Caco-2 (cell line): ENCODE measurements around the gene JAML. TPM values are rescaled to one million over a fixed set of nuclear protein-coding genes. Genes with fewer than 3 reads are reported as not detected.

Experiments
- BruUV-seq: library from RNA; stranded (reverse); fragments of 400-500 nt; replicated peaks from 2 replicates; lab custom pipeline; 2021; lab: Mats Ljungman, UMichigan
- CTCF ChIA-PET: fragments of 300-600 bp; sonication (Branson Sonifier 250); formaldehyde crosslinking; loops from one replicate; lab custom pipeline; 2022; ENCODE audit warnings: antibody characterized with exemption; lab: Charles Lee
- POLR2A ChIA-PET: fragments of 300-600 bp; sonication (Branson Sonifier 250); formaldehyde crosslinking; loops from one replicate; lab custom pipeline; 2022; ENCODE audit warnings: antibody characterized with exemption; lab: Charles Lee
- DNase-seq, 2 experiments: peaks; one replicate each; pipeline versions ENCODE4 v3.0.0 to v3.0.0-alpha.2; 2020 to 2022
- H3K27me3 ChIP-seq: replicated peaks from 2 replicates; pipeline ENCODE4 v1.6.0; 2011; ENCODE audit warnings: low read length; ENCODE audit not compliant: control insufficient read depth, insufficient read depth
- H3K36me3 ChIP-seq: 2 replicates; pipeline ENCODE4 v1.5.1; 2011; ENCODE audit warnings: low read length; ENCODE audit not compliant: control insufficient read depth, insufficient read depth
- H3K4me1 ChIP-seq: fragments of 250-450 bp; sonication (Bioruptor Pico); 2 replicates; pipeline ENCODE4 v1.5.1; 2020; ENCODE audit warnings: mild to moderate bottlenecking
- H3K4me3 ChIP-seq: 2 replicates; pipeline ENCODE4 v1.5.1; 2011; ENCODE audit warnings: low read depth, mild to moderate bottlenecking, control low read depth, low read length
- H3K9me3 ChIP-seq: fragments of 250-450 bp; sonication (Bioruptor Pico); 2 replicates; pipeline ENCODE4 v1.5.1; 2020; ENCODE audit warnings: mild to moderate bottlenecking, moderate library complexity
- H3K27ac Mint-ChIP-seq: one replicate; pipeline ENCODE4 v1.8.0; 2022; ENCODE audit warnings: mixed read lengths; ENCODE audit not compliant: unreplicated experiment
- H3K27me3 Mint-ChIP-seq: one replicate; pipeline ENCODE4 v1.8.0; 2022; ENCODE audit warnings: mixed read lengths; ENCODE audit not compliant: insufficient read depth, unreplicated experiment
- H3K36me3 Mint-ChIP-seq: one replicate; pipeline ENCODE4 v1.8.0; 2022; ENCODE audit warnings: mild to moderate bottlenecking, mixed read lengths; ENCODE audit not compliant: insufficient read depth, unreplicated experiment
- H3K4me1 Mint-ChIP-seq: one replicate; pipeline ENCODE4 v1.8.0; 2022; ENCODE audit warnings: low read depth, mixed read lengths; ENCODE audit not compliant: unreplicated experiment
- H3K4me3 Mint-ChIP-seq: one replicate; pipeline ENCODE4 v1.8.0; 2022; ENCODE audit warnings: mild to moderate bottlenecking, moderate library complexity, mixed read lengths; ENCODE audit not compliant: unreplicated experiment
- H3K9me3 Mint-ChIP-seq: one replicate; pipeline ENCODE4 v1.8.0; 2022; ENCODE audit warnings: mixed read lengths; ENCODE audit not compliant: unreplicated experiment
- intact Hi-C: fragments of 100-400 bp; cut with micrococcal nuclease; formaldehyde crosslinking; loops from one replicate; pipeline ENCODE4 v1.10.0; 2022; ENCODE audit not compliant: unreplicated experiment
- total RNA-seq: library from RNA; stranded (reverse); gene quantifications from 2 replicates; pipeline ENCODE4 v1.2.3, GENCODE V29; 2022
- TF ChIP-seq, protein P1 (sequence below), 2 experiments: fragments of 200-600 bp in 1 of 2; IDR thresholded peaks; 1 replicate in 1 of 2; 2 replicates in 1 of 2; pipeline versions ENCODE4 v1.5.1 to v1.8.0; 2011 to 2022; ENCODE audit warnings: antibody characterized with exemption in 1 of 2, control low read depth in 1 of 2, inconsistent platforms in 1 of 2, low read depth in 1 of 2, low read length in 1 of 2, mild to moderate bottlenecking in 1 of 2, moderate library complexity in 1 of 2; ENCODE audit not compliant: insufficient read depth in 1 of 2, severe bottlenecking in 1 of 2, unreplicated experiment in 1 of 2

The JAML gene
- total RNA-seq, 1 experiment from 2014 or later, result 8.9 TPM

DNA sequence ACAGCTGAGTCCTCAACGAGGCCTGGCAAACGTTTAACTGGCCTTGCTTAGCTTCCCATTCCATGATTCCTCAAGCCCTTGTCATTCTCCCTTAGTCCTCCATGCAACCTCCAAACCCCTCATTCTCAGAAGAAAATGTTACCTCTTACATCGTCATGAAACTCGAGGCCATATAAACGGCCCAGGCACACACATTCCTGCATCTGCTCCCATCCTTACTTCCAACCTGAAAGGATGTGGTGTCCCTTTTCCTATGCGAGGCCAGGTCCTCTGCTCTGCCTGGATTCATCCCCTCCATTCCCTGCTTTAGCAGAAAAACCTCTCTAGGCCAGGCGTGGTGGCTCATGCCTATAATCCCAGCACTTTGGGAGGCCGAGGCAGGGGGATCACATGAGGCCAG is 18.4 kb upstream of the JAML start:
- TF ChIP-seq, protein P1, sequence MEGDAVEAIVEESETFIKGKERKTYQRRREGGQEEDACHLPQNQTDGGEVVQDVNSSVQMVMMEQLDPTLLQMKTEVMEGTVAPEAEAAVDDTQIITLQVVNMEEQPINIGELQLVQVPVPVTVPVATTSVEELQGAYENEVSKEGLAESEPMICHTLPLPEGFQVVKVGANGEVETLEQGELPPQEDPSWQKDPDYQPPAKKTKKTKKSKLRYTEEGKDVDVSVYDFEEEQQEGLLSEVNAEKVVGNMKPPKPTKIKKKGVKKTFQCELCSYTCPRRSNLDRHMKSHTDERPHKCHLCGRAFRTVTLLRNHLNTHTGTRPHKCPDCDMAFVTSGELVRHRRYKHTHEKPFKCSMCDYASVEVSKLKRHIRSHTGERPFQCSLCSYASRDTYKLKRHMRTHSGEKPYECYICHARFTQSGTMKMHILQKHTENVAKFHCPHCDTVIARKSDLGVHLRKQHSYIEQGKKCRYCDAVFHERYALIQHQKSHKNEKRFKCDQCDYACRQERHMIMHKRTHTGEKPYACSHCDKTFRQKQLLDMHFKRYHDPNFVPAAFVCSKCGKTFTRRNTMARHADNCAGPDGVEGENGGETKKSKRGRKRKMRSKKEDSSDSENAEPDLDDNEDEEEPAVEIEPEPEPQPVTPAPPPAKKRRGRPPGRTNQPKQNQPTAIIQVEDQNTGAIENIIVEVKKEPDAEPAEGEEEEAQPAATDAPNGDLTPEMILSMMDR (IDR thresholded peaks at IDR 0.05; ENCODE audit: insufficient read depth in 1 of 2, low read depth in 1 of 2, low read length in 1 of 2, severe bottlenecking in 1 of 2, unreplicated experiment in 1 of 2), result no peak
- Histone ChIP-seq H3K4me3 (no peak overlapping the region), H3K9me3 (no peaks in the 10 kb centered on the region), H3K27me3 (no peaks in the 10 kb centered on the region), H3K4me1 (peaks cover 54% of the 10 kb centered on the region), H3K36me3 (no peaks in the 10 kb centered on the region; the same call in 1 of the 2 replicates)
- CTCF ChIA-PET, result interaction anchor here (0.9 to 3.8 kb wide), 4 partner anchors 9 to 45 kb away, joined by 3 to 21 read pairs (median 8); partner anchors contain the start of gene MPZL3
- H3K4me1 Mint-ChIP-seq, result peaks cover 74% of the 10 kb centered on the region
- peak overlapping the region; percentile 82 for H3K27ac Mint-ChIP-seq
- peaks cover 12% of the 10 kb centered on the region for H3K36me3 Mint-ChIP-seq
- intact Hi-C loops, result no loop called here
- H3K9me3 Mint-ChIP-seq, result no peaks in the 10 kb centered on the region
- BruUV-seq, result no TSS peak
- no peaks in the 10 kb centered on the region for H3K27me3 Mint-ChIP-seq
- POLR2A ChIA-PET, result no interaction called here
- H3K4me3 Mint-ChIP-seq, result no peak overlapping the region
- no peak for DNase-seq

DNA sequence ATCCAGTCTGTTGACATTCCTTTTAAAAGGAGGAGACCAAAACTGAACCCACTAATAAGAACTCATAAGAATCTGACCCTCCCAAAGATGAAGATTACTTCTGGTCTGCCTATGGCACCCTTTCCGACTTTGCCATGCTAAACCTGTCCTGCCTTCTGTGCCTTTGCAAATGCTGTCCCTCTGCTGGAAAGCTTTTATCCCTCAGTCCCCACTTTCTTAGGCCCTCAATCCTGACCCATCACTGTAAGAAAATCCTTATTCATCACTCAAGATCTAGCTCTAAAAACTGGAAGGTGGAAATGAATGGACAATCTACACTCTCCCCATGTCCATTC is 16.9 kb upstream of the JAML start:
- Histone ChIP-seq H3K4me1 (peaks cover 63% of the 10 kb centered on the region), H3K36me3 (no peaks in the 10 kb centered on the region; the same call in 1 of the 2 replicates), H3K9me3 (no peaks in the 10 kb centered on the region), H3K27me3 (no peaks in the 10 kb centered on the region), H3K4me3 (no peak overlapping the region)
- Mint-ChIP-seq H3K36me3 (peaks cover 12% of the 10 kb centered on the region), H3K27me3 (no peaks in the 10 kb centered on the region), H3K4me1 (peaks cover 62% of the 10 kb centered on the region), H3K27ac (peak overlapping the region; percentile 82), H3K9me3 (no peaks in the 10 kb centered on the region), H3K4me3 (peak overlapping the region; percentile 42)
- BruUV-seq, result no TSS peak
- ChIA-PET POLR2A (interaction anchor here (0.6 to 2.0 kb wide), 4 partner anchors 10 to 39 kb away, joined by 3 to 8 read pairs (median 4); partner anchors contain the start of genes MPZL2 and MPZL3), CTCF (interaction anchor here (0.6 to 3.8 kb wide), 7 partner anchors 10 to 54 kb away, joined by 3 to 21 read pairs (median 8); partner anchors contain the start of genes MPZL2 and MPZL3)
- TF ChIP-seq, protein P1 (IDR thresholded peaks at IDR 0.05; ENCODE audit: insufficient read depth in 1 of 2, low read depth in 1 of 2, low read length in 1 of 2, severe bottlenecking in 1 of 2, unreplicated experiment in 1 of 2), result peak in 1 of 2 experiments; percentile 4
- intact Hi-C loops, result loop anchor here (1.0 kb wide), 4 partner anchors 11 to 43 kb away; partner anchors contain the start of genes MPZL2 and MPZL3
- no peak for DNase-seq

DNA sequence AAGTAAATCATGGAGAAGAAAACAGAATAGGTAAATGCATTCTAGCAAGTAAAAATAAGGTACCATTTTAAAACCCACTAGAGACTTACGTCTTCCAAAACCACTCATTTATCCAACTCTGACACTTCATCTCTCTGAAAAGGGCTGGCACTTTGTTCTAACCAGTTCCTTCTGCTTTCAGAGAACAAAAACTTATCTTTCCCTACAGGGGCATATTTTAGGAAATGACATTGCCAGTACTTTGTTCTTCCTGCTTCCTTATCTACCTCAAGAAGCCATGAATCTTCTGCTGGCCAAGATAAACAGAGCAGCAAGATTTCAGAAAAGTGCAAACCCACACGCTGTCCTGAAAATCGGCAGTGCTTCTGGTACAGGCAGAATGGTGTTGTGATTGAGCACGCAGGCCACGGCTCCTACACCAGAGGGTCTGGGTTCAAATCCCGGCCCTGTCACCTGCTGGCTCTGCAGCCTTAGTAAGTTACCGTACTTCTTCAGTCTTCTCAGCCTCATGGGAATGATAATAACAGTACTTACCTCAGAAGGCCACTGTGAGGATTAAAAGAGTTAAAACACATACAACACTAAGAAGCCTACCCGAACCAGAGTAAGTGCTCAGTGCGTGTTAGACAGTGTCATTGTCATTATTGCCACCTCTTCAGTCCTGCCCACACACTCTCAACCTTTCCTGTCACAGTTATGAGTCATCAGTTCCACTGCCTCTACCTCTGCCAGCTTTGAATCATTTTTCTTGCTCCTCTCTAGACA is 16.4 kb upstream of the JAML start:
- Mint-ChIP-seq H3K4me3 (peak overlapping the region; percentile 42), H3K36me3 (peaks cover 12% of the 10 kb centered on the region), H3K27me3 (no peaks in the 10 kb centered on the region), H3K4me1 (peaks cover 65% of the 10 kb centered on the region), H3K9me3 (no peaks in the 10 kb centered on the region), H3K27ac (peak overlapping the region; percentile 82)
- H3K4me3 ChIP-seq, result no peak overlapping the region
- peaks cover 69% of the 10 kb centered on the region for H3K4me1 ChIP-seq
- H3K9me3 ChIP-seq, result no peaks in the 10 kb centered on the region
- TF ChIP-seq, protein P1 (IDR thresholded peaks at IDR 0.05; ENCODE audit: insufficient read depth in 1 of 2, low read depth in 1 of 2, low read length in 1 of 2, severe bottlenecking in 1 of 2, unreplicated experiment in 1 of 2), result no peak
- TSS peak; percentile 8 for BruUV-seq
- POLR2A ChIA-PET, result interaction anchor here (0.6 to 2.0 kb wide), 6 partner anchors 11 to 324 kb away, joined by 3 to 8 read pairs (median 3); partner anchors contain the start of genes MPZL2 and MPZL3
- H3K36me3 ChIP-seq, result no peaks in the 10 kb centered on the region; the same call in 1 of the 2 replicates
- CTCF ChIA-PET, result interaction anchor here (0.6 to 3.8 kb wide), 8 partner anchors 11 to 74 kb away, joined by 3 to 21 read pairs (median 6); partner anchors contain the start of genes MPZL2 and MPZL3
- intact Hi-C loops, result loop anchor here (1.0 kb wide), 4 partner anchors 11 to 43 kb away; partner anchors contain the start of genes MPZL2 and MPZL3
- peak; percentile 68 to 71 for DNase-seq
- no peaks in the 10 kb centered on the region for H3K27me3 ChIP-seq
